Measurements from ENCODE around the gene NLK.

- TF ChIP-seq CTCF (IDR thresholded peaks at IDR 0.05; ENCODE audit: insufficient read depth, low read depth, low read length) (no peak), EZH2 (IDR thresholded peaks at IDR 0.05; ENCODE audit: insufficient read depth, low read length) (no peak)
These were observed 177.3 kb downstream of the NLK start for GRCh38 chr17:28219771-28220170.

Data from astrocyte (in vitro differentiated cells and primary cell).